Omental fat pad (tissue), 4 donors: ENCODE data around the gene IRF1. TPM values are rescaled to one million over a fixed set of nuclear protein-coding genes. Genes with fewer than 3 reads are reported as not detected.

ENCODE experiments used
- ATAC-seq: fragments of 150-250 bp; one replicate; pipeline ENCODE4 v1.9.1; 2016; ENCODE audit warnings: mild to moderate bottlenecking, moderate library complexity; ENCODE audit not compliant: low FRiP score
- DNase-seq: peaks from one replicate; pipeline ENCODE4 v3.0.0-alpha.2; 2019; ENCODE audit warnings: low spot score
- CTCF ChIP-seq, 3 donors: fragments of 450-650 bp; IDR thresholded peaks; one replicate each; pipeline ENCODE4 v1.5.1; 2016 to 2017; ENCODE audit warnings: antibody characterized with exemption in 3 of 3, mild to moderate bottlenecking in 3 of 3, moderate library complexity in 2 of 3
- total RNA-seq, 4 donors: library from RNA; depleted of rRNA; stranded (reverse); fragments of >200 nt; gene quantifications; one replicate each; pipeline ENCODE4 v1.1.0, GENCODE V29; 2016

IRF1 gene
- total RNA-seq, 4 donors from 2014 or later = 23.5 to 172 (median 133) TPM

- ATAC-seq (no peak), DNase-seq (no peak)
- no peak for TF ChIP-seq CTCF (IDR thresholded peaks at IDR 0.05)
These were observed 13.4 kb downstream of the IRF1 start for GRCh38 chr5:132476876-132477781.

- TF ChIP-seq CTCF (IDR thresholded peaks at IDR 0.05) = no peak
- no peak for ATAC-seq
- no peak for DNase-seq
These were observed 14.3 kb downstream of the IRF1 start for GRCh38 chr5:132475987-132476875.

GRCh38 chr5:132475497-132475882 is 15.1 kb downstream of the IRF1 start:
- DNase-seq (peak; percentile 17), ATAC-seq (no peak)
- no peak for TF ChIP-seq CTCF (IDR thresholded peaks at IDR 0.05)

- TF ChIP-seq CTCF (IDR thresholded peaks at IDR 0.05) = no peak
- ATAC-seq (no peak), DNase-seq (peak; percentile 7)
These were observed 15.6 kb downstream of the IRF1 start for GRCh38 chr5:132474881-132475496.

- peak; percentile 14 for DNase-seq
- TF ChIP-seq CTCF (IDR thresholded peaks at IDR 0.05) = no peak
- ATAC-seq = no peak
These were observed 16.3 kb downstream of the IRF1 start for GRCh38 chr5:132474131-132474723.

- no peak for TF ChIP-seq CTCF (IDR thresholded peaks at IDR 0.05)
- peak; percentile 20 for DNase-seq
- ATAC-seq = no peak
These were observed 16.9 kb downstream of the IRF1 start for GRCh38 chr5:132473668-132474067.
